Effector CD8-positive, alpha-beta T cell (primary cell): ENCODE data around the gene STKLD1.
"Not testable (repeated sequence)": the region's sequence is repeated elsewhere in the genome, so short reads cannot be mapped to it uniquely, and the experiment has no call there.

Experiments
- DNase-seq: peaks from one replicate; lab custom pipeline; 2025; lab: John Stamatoyannopoulos, UW
- total RNA-seq, 4 experiments: gene quantifications; one replicate each; lab custom pipeline; 2026; lab: John Stamatoyannopoulos, UW

Gene STKLD1
- total RNA-seq = 0 to 0.39 (median 0.36) reads per million in 4 experiments

DNA sequence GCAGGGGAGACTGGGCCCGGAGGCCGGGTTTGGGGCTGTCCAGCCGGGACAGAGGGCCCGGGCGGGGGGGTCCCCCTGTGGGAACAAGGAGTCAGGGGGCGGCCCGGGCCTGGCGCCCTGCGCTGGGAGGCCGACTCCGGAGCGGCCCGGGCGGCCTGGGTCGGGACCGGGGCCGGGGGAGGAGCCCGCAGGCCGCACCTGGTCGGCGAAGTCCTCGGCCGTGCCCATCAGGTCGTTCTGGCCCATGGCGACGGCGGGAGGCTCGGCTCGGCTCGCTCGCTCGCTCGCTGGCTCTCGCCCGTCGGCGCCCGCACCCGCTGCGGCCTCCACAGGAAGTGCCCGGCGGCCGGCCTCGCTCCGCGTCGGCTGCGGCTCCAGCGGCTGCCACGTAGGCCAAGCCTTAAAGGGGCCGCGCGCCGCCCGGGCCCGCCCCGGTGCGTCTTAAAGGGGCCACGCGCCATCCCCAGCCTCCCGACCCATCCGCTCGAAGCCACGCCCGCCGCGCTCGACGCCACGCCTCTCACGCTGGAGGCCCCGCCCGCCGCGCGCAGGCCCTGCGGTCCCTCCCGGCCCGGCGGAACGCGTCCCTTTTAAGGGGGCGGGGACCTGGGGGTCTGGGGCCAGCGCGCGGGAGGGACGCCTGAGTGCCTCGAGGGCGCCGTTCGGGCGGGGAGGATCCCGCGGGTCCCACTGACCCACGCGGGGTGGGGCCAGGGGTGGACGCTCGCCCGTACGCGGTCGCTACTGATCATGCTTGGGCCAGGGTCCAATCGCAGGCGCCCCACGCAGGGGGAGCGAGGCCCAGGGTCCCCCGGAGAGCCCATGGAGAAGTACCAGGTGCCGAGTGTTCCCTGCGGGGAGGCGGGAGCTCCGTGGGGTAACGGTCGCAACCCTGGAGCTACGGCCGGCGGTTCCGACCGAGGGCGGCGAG is at the start of gene STKLD1, which contains the start of gene SURF4:
Gene STKLD1 (plus strand): TSS at position 643 of the 931 bp plus-strand sequence. CDS start 108 bp downstream, at position 751.
Gene SURF4 (minus strand): TSS at position 337 of the 931 bp plus-strand sequence. CDS start 91 bp downstream, at position 246.
- DNase-seq = peak; percentile 86

DNA sequence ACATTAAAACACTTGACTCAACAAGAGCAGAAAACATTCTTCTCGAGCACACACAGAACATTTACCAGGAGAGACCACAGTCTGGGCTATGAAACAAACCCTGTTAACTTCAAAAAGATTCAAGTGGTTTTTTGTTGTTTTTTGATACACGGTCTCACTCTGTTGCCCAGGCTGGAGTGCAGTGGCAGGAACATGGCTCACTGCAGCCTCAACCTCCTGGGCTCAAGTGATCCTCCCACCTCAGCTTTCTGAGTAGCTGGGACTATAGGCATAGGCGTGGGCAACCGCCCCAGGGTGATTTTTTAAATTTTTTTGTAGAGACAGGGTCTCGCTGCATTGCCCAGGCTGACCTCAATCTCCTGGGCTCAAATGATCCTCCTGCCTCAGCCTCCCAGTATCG is 49.1 kb upstream of the STKLD1 start:
- not testable (repeated sequence) for DNase-seq

DNA sequence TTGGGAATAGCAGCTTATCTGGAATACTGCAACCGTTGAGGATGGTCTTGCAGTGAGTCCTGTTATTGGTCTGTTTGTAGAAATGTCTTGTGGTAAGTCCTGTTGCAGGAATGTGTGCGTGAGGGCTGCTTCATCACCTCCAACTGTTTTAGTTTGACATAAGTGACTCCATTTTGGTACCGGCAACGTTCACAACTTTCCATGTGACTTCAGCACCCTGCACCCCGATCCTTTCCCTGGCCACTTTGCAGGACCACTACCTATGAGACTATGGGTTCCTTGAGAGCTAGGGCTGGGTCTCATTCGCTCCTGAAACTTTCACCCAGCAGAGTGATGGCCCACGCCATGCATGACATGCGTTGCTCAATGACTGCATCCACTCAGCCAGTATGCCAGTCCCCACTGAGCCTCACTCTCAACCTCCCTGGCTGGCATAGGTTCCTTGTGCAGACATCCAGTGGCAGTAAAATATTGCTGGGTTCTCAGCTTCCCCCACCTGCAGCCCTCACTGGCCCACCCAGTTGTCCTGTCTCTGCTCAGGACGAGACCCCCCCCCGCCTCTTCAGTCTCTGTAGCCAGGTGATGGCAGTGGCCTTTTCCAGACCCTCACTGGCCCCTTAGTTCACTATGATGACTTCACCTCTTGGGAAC is 48.2 kb upstream of the STKLD1 start:
- DNase-seq = no peak

- DNase-seq = not testable (repeated sequence)
These were observed 46.6 kb upstream of the STKLD1 start for GRCh38 chr9:133329306-133330156.

GRCh38 chr9:133331221-133331620 is 44.9 kb upstream of the STKLD1 start:
- no peak for DNase-seq

DNA sequence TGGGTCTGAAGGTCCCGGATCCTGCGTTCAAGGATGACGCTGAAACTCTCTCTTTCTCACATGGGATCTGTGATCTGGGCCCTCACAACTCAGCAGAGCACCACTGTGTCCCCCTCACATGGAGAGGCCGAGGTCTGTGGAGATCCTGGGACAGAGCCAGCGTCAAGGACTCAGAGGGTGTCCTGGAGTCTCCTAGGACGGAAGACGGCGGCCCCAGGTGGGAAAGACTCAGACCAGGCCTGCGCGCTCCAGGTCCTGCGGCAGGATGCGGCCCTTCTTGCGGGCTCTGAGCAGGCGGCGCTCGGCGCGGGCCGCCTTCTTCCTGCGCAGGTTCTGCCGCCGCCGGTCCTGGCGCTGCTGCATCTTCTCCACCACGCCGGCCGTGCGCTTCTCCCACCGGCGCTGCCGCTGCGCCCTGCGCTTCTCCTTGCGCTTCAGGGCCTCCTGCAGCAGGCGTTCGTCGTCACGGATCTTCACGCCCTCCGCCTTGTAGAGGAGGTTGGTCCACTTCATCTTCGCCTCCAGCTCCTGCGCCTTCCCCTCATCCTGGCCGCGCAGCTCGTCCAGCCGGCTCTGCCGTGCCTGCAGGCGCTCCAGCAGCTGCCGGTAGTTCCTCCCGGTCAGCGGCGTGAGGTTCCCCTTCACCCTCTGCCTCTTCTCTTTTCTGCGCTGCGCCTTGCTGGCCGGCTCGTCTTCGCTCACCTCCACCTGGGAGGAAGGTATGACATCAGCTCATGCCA is 44.4 kb upstream of the STKLD1 start:
- DNase-seq = no peak

DNA sequence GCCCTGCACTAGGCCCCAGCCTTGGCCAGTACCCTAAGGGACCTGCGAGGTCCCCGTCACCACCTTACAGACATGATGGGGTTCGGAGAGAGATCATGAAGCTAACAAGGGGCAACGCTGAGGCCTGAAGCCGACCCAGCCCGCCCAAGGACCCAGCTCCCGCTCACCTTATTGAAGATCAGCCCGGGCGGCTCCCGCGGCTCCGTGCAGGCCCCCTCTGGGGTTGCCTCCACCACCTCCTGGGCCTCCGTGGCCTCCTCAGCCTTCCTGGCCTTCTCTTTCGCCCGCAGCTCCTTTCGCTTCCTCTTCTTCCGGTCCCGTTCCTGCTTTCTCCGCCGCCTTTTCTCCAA is 43.8 kb upstream of the STKLD1 start:
- DNase-seq = no peak

- DNase-seq = no peak
These were observed 43.2 kb upstream of the STKLD1 start for GRCh38 chr9:133333011-133333410.

DNA sequence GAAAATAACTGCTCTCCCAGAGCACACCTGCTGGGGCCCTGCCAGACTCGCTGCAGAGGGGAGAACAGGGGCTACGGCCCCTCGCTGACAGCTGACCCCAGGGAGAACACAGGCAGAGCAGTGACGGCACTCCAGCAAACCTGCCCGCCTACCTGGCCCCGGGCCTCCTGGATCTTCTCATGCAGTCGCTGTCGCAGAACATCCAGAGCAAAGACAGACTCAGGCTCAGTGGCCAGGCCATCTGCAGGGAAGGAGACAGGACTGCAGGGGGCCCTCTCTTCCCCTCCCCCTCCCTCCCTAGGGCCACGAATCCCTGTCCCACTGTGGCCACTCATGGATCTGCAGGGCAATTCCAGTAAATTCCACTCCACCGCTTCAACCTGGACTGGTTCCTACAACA is 42.6 kb upstream of the STKLD1 start:
- no peak for DNase-seq

GRCh38 chr9:133334161-133334560 is 42.0 kb upstream of the STKLD1 start:
- DNase-seq = no peak

DNA sequence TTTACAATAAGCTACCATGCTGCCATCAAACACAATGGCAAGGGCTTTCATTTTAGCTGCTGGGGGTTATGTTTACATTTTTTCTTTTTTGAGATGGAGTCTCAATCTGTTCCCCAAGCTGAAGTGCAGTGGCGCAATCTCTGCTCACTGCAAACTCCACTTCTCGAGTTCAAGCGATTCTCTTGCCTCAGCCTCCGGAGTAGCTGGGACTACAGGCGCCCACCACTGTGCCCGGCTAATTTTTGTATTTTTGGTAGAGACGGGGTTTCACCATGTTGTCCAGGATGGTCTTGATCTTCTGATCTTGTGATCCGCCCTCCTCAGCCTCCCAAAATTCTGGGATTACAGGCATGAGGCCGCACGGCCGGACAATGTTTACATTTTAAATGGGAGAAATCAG is 41.3 kb upstream of the STKLD1 start:
- not testable (repeated sequence) for DNase-seq

DNA sequence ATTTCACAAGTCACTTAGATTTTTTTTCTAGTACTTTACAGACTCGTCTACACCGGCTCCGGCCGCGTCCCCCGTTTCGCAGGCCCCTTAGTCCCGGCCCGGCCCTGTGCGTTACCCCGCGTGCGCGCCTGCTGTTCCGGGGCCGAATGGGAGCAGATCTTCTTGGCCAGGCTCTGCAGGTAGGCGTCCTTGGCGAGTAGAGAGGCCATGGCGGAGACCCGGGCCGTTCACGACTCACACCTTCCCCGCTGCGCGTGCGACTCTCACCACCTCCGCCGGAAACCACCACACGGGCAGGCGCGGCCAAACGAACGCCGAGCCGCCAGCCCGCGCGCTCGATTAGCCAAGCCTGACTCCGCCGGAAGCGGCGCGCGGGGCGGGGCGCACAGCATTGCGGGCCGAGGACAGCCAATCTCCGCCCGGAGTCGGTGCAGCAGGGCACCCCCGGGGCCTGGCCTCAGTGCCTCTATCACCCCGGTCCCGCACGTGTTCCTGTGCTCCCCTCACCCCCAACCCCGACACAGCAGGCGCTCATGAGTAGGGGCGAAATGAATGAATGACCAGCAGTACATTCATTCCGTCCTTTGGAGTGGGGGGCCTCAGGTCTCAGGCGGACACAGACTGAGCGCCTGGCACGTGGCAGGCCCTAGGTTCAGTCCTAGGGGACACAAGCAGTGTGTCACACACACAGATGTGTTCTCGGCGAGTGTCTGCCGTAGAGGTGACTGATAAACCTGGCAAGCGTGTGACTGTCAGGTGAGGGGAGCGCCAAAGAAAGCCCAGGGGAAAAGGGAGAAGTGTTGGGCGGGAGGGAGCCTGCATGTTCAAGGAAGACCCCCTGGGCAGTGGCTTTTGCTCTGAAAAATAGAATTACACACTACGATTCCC is 40.0 kb upstream of the STKLD1 start, which contains the start of gene SURF6:
Gene SURF6 (minus strand): TSS at position 265 of the 888 bp plus-strand sequence. CDS start 56 bp downstream, at position 209.
- DNase-seq = peak; percentile 88

DNA sequence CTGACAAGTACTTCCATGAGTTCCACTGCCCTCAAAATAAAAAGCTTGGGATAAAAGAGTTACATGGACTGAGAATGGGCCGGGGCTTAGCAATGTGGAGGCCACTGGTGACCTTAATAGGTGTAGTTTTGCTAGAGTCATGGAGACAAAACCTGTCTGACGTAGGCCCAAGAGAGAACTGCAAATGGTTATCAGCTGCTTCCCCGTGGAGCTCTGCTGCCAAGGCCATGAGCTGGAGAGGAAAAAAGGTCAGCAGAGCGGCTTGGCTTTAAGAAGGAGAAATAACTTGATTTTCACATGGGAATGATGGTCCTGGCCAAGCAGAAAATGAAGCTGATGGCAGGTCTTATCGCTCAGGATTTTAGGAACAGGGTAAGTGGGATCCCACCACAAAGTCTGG is 36.5 kb upstream of the STKLD1 start:
- no peak for DNase-seq

GRCh38 chr9:133340256-133340655 is 35.9 kb upstream of the STKLD1 start:
- no peak for DNase-seq

- DNase-seq = no peak
These were observed 35.2 kb upstream of the STKLD1 start for GRCh38 chr9:133340916-133341315.

GRCh38 chr9:133341369-133342068 is 34.6 kb upstream of the STKLD1 start:
- no peak for DNase-seq

DNA sequence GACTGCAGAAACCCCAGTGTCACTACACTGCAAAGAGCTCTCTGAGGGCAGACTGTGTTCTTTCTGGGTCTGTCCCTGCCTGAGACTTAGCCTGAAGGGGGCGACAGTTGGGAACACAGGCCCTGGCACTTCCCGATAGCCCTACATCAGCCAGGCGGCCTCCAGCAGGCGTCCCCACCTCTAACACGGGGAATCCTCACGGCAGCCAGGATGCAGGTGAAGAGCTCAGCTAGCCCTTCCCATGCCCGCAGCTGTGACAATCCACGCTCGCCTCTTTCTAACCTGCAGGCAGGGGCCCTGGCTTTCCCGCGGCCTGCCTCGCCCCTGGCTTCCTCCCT is 34.1 kb upstream of the STKLD1 start:
- DNase-seq = no peak

- DNase-seq = no peak
These were observed 33.6 kb upstream of the STKLD1 start for GRCh38 chr9:133342570-133342969.

DNA sequence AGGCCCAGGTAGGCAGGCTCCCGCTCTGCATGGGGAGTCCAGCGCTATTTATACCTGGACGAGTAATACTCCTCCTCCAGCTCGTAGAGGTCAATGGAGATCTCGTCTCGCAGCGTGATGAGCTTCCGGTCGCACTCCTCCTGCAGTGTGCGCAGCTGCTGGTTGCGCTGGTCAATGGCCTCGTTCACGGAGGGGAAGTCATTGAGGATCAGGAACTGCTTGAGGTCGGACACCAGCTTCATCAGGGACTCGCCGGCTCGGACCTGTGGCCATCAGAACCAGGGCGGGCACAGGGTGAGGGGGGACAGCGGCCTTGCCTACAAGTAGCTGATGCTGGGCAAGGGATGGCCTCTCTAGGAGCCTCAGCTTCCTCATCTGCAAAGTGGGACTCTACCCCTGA is 32.1 kb upstream of the STKLD1 start:
- no peak for DNase-seq

DNA sequence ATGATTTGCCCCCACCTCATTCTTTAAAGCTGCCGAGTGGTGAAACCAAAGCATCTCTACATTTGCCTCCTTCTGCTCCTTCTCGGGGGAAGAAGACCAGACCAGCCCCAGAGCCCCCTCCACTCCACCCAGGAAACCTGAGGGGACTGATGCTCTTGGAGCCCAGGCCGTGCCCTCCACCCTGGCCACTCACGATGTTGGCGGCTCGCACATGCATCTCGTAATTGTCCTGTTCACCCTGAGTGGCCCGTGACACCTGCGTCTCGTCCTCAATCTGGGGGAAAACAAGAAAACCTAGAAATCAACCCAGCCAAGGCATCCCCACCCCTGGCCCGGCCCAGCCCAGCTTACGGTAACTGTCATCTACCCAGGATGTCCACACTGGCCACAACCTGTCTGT is 31.2 kb upstream of the STKLD1 start:
- no peak for DNase-seq
